BE2C (cell line): ENCODE results near the gene CENPU.

Source experiments
- DNase-seq: peaks from one replicate; pipeline ENCODE4 v3.0.0-alpha.2; 2020
- H3K27me3 ChIP-seq: fragments of 250-450 bp; sonication (Bioruptor Pico); 2 replicates; pipeline ENCODE4 v1.5.1; 2020; ENCODE audit warnings: mild to moderate bottlenecking
- H3K36me3 ChIP-seq: fragments of 250-450 bp; sonication (Bioruptor Pico); 2 replicates; pipeline ENCODE4 v1.5.1; 2020; ENCODE audit warnings: mild to moderate bottlenecking
- H3K4me1 ChIP-seq: fragments of 250-450 bp; sonication (Bioruptor Pico); 2 replicates; pipeline ENCODE4 v1.5.1; 2020
- H3K4me3 ChIP-seq: 2 replicates; pipeline ENCODE4 v1.5.1; 2011; ENCODE audit warnings: low read depth, low read length
- H3K9me3 ChIP-seq: fragments of 250-450 bp; sonication (Bioruptor Pico); 2 replicates; pipeline ENCODE4 v1.5.1; 2020
- TF ChIP-seq, protein P1 (sequence below): IDR thresholded peaks from 2 replicates; pipeline ENCODE4 v1.5.1; 2012; ENCODE audit warnings: mild to moderate bottlenecking, low read depth, low read length

The CENPU gene

DNA sequence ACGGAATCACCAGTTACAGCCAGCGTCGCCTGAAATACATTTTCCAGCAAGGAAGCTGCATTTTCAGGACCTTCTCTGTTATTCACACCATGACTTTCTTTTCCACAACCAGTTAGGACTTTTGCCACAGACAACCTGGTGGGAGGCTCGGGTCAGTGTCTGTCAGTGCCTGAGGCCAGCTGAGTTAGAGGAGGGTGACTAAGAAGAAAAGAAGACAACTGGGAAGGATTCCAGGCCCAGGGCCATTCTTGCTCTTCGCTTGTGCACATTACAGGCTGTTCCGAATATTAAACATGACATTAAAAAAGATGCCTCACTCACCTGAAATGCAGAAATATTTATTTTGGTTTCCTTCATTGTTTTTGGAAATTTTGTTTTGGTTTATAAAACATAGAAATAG lies 21.4 kb upstream of the CENPU start:
- Histone ChIP-seq H3K27me3 (no peaks in the 10 kb centered on the region), H3K4me1 (no peaks in the 10 kb centered on the region), H3K36me3 (peaks cover 10% of the 10 kb centered on the region), H3K9me3 (no peaks in the 10 kb centered on the region), H3K4me3 (no peak overlapping the region)
- DNase-seq, result no peak
- TF ChIP-seq, protein P1, sequence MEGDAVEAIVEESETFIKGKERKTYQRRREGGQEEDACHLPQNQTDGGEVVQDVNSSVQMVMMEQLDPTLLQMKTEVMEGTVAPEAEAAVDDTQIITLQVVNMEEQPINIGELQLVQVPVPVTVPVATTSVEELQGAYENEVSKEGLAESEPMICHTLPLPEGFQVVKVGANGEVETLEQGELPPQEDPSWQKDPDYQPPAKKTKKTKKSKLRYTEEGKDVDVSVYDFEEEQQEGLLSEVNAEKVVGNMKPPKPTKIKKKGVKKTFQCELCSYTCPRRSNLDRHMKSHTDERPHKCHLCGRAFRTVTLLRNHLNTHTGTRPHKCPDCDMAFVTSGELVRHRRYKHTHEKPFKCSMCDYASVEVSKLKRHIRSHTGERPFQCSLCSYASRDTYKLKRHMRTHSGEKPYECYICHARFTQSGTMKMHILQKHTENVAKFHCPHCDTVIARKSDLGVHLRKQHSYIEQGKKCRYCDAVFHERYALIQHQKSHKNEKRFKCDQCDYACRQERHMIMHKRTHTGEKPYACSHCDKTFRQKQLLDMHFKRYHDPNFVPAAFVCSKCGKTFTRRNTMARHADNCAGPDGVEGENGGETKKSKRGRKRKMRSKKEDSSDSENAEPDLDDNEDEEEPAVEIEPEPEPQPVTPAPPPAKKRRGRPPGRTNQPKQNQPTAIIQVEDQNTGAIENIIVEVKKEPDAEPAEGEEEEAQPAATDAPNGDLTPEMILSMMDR, result no peak

DNA sequence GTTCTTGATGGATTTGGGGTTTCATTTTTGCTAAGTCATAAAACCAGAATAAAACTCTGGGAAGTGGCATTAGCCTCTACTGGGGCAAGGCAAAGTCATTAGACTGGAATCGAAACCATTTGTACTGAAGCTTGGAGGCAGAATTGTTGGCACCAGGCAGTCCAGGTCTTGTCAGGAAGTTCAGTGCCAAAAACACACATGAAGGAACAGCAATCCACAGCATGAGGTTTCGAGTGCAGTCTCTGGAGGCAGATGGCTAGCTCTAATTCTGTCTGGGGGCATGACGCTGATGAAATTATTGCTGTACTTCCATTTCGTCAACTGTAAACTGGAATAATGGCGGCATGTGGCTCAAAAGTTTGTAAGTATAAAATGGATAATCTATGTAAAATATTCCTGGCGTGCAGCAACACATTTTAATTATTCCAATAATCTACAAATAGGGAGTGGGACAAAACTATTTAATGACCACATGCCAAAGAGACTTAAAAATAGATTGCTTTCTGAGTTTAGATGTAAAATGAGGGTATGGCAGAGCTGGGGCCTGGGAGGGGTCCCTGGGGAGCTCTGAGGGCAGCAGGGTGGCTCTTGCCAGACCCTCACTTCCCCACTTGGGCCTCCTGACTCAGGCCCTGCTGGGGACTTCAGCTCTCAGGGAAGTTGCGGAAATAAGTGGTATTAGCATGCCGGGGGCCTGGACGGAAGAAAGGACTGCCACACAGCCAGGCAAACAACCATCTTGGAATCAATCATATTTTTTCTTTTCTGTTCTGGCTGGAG lies 18.8 kb upstream of the CENPU start:
- Histone ChIP-seq H3K36me3 (peaks cover 3% of the 10 kb centered on the region; the same call in 1 of the 2 replicates), H3K4me3 (no peak overlapping the region), H3K4me1 (no peaks in the 10 kb centered on the region), H3K27me3 (no peaks in the 10 kb centered on the region), H3K9me3 (no peaks in the 10 kb centered on the region)
- DNase-seq, result no peak
- TF ChIP-seq, protein P1, result no peak

- H3K4me3 ChIP-seq, result no peak overlapping the region
- no peak for DNase-seq
- H3K36me3 ChIP-seq, result no peaks in the 10 kb centered on the region
- H3K9me3 ChIP-seq, result no peaks in the 10 kb centered on the region
- TF ChIP-seq, protein P1, result no peak
- H3K27me3 ChIP-seq, result no peaks in the 10 kb centered on the region
- H3K4me1 ChIP-seq, result no peaks in the 10 kb centered on the region
Observed at GRCh38 chr4:184751585-184751956, 17.7 kb upstream of the CENPU start.

DNA sequence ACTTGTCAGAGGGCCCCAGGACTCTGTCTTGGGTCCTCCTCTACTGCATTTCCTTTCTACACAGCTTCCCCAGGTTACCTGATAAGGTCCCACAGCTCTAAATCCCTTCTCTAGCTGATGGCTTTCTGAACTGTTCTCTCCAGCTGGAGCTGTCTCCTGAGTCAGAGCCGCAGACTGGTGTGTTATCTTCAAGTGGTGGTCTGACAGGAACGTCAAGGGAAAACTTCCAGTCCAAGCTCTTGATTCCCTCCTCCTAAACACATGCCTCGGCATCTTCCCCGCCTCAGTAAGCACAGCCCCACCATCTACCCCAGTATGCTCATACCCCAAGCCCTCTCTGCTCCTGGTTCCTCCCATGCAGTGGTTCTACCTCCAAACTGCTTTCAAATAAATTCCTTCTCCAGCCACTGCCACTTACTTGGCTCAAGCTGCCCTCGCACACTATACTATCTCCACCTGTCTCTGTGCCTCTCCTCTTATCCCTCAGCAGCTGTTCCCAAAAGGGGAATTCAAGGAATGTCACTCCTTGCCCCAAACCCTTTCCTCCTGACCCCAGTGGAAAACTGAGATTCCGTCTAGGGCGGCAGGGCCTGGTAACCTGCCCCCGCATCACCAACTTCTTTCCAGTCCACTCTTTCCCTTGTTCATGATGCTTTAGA lies 17.2 kb upstream of the CENPU start:
- no peak for DNase-seq
- Histone ChIP-seq H3K27me3 (no peaks in the 10 kb centered on the region), H3K9me3 (no peaks in the 10 kb centered on the region), H3K4me3 (no peak overlapping the region), H3K4me1 (no peaks in the 10 kb centered on the region), H3K36me3 (no peaks in the 10 kb centered on the region)
- TF ChIP-seq, protein P1, result no peak

GRCh38 chr4:184748251-184748652 lies 14.4 kb upstream of the CENPU start:
- no peak for DNase-seq
- Histone ChIP-seq H3K36me3 (no peaks in the 10 kb centered on the region), H3K4me3 (no peak overlapping the region), H3K27me3 (no peaks in the 10 kb centered on the region), H3K4me1 (no peaks in the 10 kb centered on the region), H3K9me3 (no peaks in the 10 kb centered on the region)
- TF ChIP-seq, protein P1, result no peak
